ENCODE results near the gene CXCL14.

DNA sequence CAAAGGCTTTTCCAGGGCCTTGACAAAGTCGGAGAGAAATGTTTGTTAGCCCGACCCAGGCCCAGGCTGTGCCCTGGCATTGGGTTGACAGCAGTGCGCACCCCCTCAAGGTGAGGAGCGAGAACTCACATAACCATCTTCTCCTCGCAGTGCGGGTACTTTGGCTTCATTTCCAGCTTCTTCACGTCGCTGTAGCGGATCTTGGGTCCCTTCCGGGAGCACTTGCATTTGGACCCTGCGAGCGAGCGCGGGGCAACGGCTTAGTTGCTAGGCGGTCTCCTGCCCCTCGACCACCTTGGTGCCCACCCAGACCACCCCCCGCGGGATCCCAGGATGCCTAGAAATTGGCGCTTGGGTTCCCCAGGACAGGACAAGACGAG lies 496 bp downstream of the CXCL14 start:
- TF ChIP-seq, protein P1, sequence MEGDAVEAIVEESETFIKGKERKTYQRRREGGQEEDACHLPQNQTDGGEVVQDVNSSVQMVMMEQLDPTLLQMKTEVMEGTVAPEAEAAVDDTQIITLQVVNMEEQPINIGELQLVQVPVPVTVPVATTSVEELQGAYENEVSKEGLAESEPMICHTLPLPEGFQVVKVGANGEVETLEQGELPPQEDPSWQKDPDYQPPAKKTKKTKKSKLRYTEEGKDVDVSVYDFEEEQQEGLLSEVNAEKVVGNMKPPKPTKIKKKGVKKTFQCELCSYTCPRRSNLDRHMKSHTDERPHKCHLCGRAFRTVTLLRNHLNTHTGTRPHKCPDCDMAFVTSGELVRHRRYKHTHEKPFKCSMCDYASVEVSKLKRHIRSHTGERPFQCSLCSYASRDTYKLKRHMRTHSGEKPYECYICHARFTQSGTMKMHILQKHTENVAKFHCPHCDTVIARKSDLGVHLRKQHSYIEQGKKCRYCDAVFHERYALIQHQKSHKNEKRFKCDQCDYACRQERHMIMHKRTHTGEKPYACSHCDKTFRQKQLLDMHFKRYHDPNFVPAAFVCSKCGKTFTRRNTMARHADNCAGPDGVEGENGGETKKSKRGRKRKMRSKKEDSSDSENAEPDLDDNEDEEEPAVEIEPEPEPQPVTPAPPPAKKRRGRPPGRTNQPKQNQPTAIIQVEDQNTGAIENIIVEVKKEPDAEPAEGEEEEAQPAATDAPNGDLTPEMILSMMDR (conservative IDR thresholded peaks at IDR 0.05; ENCODE audit: low read depth, low read length), result no peak
- TF ChIP-seq EZH2 (IDR thresholded peaks at IDR 0.05; ENCODE audit: borderline replicate concordance, low read depth, low read length, poor library complexity, severe bottlenecking), result no peak
